Measurements from ENCODE around the gene MKNK1. TPM values are rescaled to one million over a fixed set of nuclear protein-coding genes. Genes with fewer than 3 reads are reported as not detected.
A peak's percentile ranks its signal among the peaks of the same experiment; 100 is the strongest.

The MKNK1 gene
- total RNA-seq, 1 experiment from 2014 or later, result 22.7 TPM

- no TSS peak for BruUV-seq (replicated peaks)
- POLR2A ChIA-PET, result interaction anchor here (0.6 kb wide), 1 partner anchor 32 kb away, joined by 3 read pairs; no protein-coding TSS in a partner anchor
Observed at GRCh38 chr1:46607345-46608130, 3.5 kb upstream of the MKNK1 start.

GRCh38 chr1:46606255-46606965, 2.3 kb upstream of the MKNK1 start:
- H3K27ac Mint-ChIP-seq (ENCODE audit: unreplicated experiment), result no peak overlapping the region
- no peaks in the 10 kb centered on the region for H3K36me3 ChIP-seq (ENCODE audit: control insufficient read depth, insufficient read depth, low read length)
- BruUV-seq (replicated peaks), result no TSS peak
- no peaks in the 10 kb centered on the region for H3K9me3 Mint-ChIP-seq (ENCODE audit: unreplicated experiment)
- no peaks in the 10 kb centered on the region for H3K4me1 ChIP-seq
- H3K4me1 Mint-ChIP-seq (ENCODE audit: low read depth, unreplicated experiment), result no peaks in the 10 kb centered on the region
- no peak overlapping the region for H3K4me3 Mint-ChIP-seq (ENCODE audit: unreplicated experiment)
- no peak overlapping the region for H3K4me3 ChIP-seq (ENCODE audit: low read depth, low read length)
- TF ChIP-seq CTCF (IDR thresholded peaks at IDR 0.05; ENCODE audit: insufficient read depth in 1 of 2, low read depth in 1 of 2, low read length in 1 of 2, severe bottlenecking in 1 of 2, unreplicated experiment in 1 of 2), result no peak
- no peaks in the 10 kb centered on the region for H3K27me3 Mint-ChIP-seq (ENCODE audit: insufficient read depth, unreplicated experiment)
- intact Hi-C loops (cut with micrococcal nuclease; ENCODE audit: unreplicated experiment), result no loop called here
- H3K9me3 ChIP-seq, result no peaks in the 10 kb centered on the region
- H3K36me3 Mint-ChIP-seq (ENCODE audit: insufficient read depth, unreplicated experiment), result no peaks in the 10 kb centered on the region
- H3K27me3 ChIP-seq (replicated peaks; ENCODE audit: control insufficient read depth, insufficient read depth, low read length), result no peaks in the 10 kb centered on the region
- ChIA-PET CTCF (interaction anchor here (0.6 kb wide), 1 partner anchor 578 kb away, joined by 3 read pairs; no protein-coding TSS in a partner anchor), POLR2A (interaction anchor here (0.6 kb wide), 1 partner anchor 33 kb away, joined by 3 read pairs; no protein-coding TSS in a partner anchor)
- no peak for DNase-seq

More at GRCh38 chr1:46607345-46608130, 3.5 kb upstream of the MKNK1 start:
- no peak for TF ChIP-seq CTCF (IDR thresholded peaks at IDR 0.05; ENCODE audit: insufficient read depth in 1 of 2, low read depth in 1 of 2, low read length in 1 of 2, severe bottlenecking in 1 of 2, unreplicated experiment in 1 of 2)
- CTCF ChIA-PET, result no interaction called here
- Mint-ChIP-seq H3K27me3 (ENCODE audit: insufficient read depth, unreplicated experiment) (no peaks in the 10 kb centered on the region), H3K36me3 (ENCODE audit: insufficient read depth, unreplicated experiment) (no peaks in the 10 kb centered on the region), H3K4me1 (ENCODE audit: low read depth, unreplicated experiment) (no peaks in the 10 kb centered on the region), H3K9me3 (ENCODE audit: unreplicated experiment) (no peaks in the 10 kb centered on the region), H3K27ac (ENCODE audit: unreplicated experiment) (no peak overlapping the region), H3K4me3 (ENCODE audit: unreplicated experiment) (no peak overlapping the region)
- Histone ChIP-seq H3K4me3 (ENCODE audit: low read depth, low read length) (no peak overlapping the region), H3K9me3 (no peaks in the 10 kb centered on the region), H3K4me1 (no peaks in the 10 kb centered on the region), H3K27me3 (replicated peaks; ENCODE audit: control insufficient read depth, insufficient read depth, low read length) (no peaks in the 10 kb centered on the region), H3K36me3 (ENCODE audit: control insufficient read depth, insufficient read depth, low read length) (no peaks in the 10 kb centered on the region)
- no peak for DNase-seq
- intact Hi-C loops (cut with micrococcal nuclease; ENCODE audit: unreplicated experiment), result no loop called here

GRCh38 chr1:46605232-46605631, 1.2 kb upstream of the MKNK1 start:
- intact Hi-C loops (cut with micrococcal nuclease; ENCODE audit: unreplicated experiment), result no loop called here
- H3K9me3 Mint-ChIP-seq (ENCODE audit: unreplicated experiment), result no peaks in the 10 kb centered on the region
- H3K4me3 Mint-ChIP-seq (ENCODE audit: unreplicated experiment), result peak overlapping the region; percentile 84
- BruUV-seq (replicated peaks), result no TSS peak
- Histone ChIP-seq H3K9me3 (no peaks in the 10 kb centered on the region), H3K27me3 (replicated peaks; ENCODE audit: control insufficient read depth, insufficient read depth, low read length) (no peaks in the 10 kb centered on the region), H3K4me3 (ENCODE audit: low read depth, low read length) (no peak overlapping the region), H3K4me1 (no peaks in the 10 kb centered on the region), H3K36me3 (ENCODE audit: control insufficient read depth, insufficient read depth, low read length) (no peaks in the 10 kb centered on the region)
- no peaks in the 10 kb centered on the region for H3K36me3 Mint-ChIP-seq (ENCODE audit: insufficient read depth, unreplicated experiment)
- no peak for TF ChIP-seq CTCF (IDR thresholded peaks at IDR 0.05; ENCODE audit: insufficient read depth in 1 of 2, low read depth in 1 of 2, low read length in 1 of 2, severe bottlenecking in 1 of 2, unreplicated experiment in 1 of 2)
- no peak for DNase-seq
- CTCF ChIA-PET, result interaction anchor here (2.5 kb wide), 1 partner anchor 12 kb away, joined by 8 read pairs; the partner anchor contains the start of gene MOB3C
- POLR2A ChIA-PET, result no interaction called here
- no peaks in the 10 kb centered on the region for H3K4me1 Mint-ChIP-seq (ENCODE audit: low read depth, unreplicated experiment)
- no peaks in the 10 kb centered on the region for H3K27me3 Mint-ChIP-seq (ENCODE audit: insufficient read depth, unreplicated experiment)
- no peak overlapping the region for H3K27ac Mint-ChIP-seq (ENCODE audit: unreplicated experiment)
